Activated T-helper 1 cell treated with anti-CD3 and anti-CD28 coated beads, Interleukin-12 subunit alpha, Interleukin-12 subunit beta, Interleukin-2, Interleukin-4 antibody, amounts not matched to agents 30 ng/mL and 10 ng/mL and 1 ng/mL, durations not matched to agents 14 hours and 24 hours and 36 hours (primary cell): Measurements from ENCODE around the gene OR6N1. TPM values are rescaled to one million over a fixed set of nuclear protein-coding genes. Genes with fewer than 3 reads are reported as not detected.
A peak's percentile ranks its signal among the peaks of the same experiment; 100 is the strongest.

Experiments used
- DNase-seq: peaks from one replicate; pipeline ENCODE4 v3.0.0; 2021; ENCODE audit warnings: low spot score
- H3K27ac Mint-ChIP-seq: one replicate; pipeline ENCODE4 v1.8.0; 2021; ENCODE audit warnings: mild to moderate bottlenecking, mixed read lengths
- H3K27me3 Mint-ChIP-seq: one replicate; pipeline ENCODE4 v1.8.0; 2022; ENCODE audit warnings: mild to moderate bottlenecking, moderate library complexity, mixed read lengths; ENCODE audit not compliant: insufficient read depth
- H3K36me3 Mint-ChIP-seq: one replicate; pipeline ENCODE4 v1.8.0; 2021; ENCODE audit warnings: low read depth, mixed read lengths
- H3K4me1 Mint-ChIP-seq: one replicate; pipeline ENCODE4 v1.8.0; 2021; ENCODE audit warnings: low read depth, mixed read lengths
- H3K4me3 Mint-ChIP-seq: one replicate; pipeline ENCODE4 v1.8.0; 2021; ENCODE audit warnings: mild to moderate bottlenecking, moderate library complexity, mixed read lengths
- H3K9me3 Mint-ChIP-seq: one replicate; pipeline ENCODE4 v1.8.0; 2021; ENCODE audit warnings: mixed read lengths
- intact Hi-C: fragments of 100-400 bp; cut with micrococcal nuclease; formaldehyde crosslinking; loops from one replicate; pipeline ENCODE4 v1.15.1; 2024
- total RNA-seq: library from RNA; stranded (reverse); gene quantifications from 2 replicates; pipeline ENCODE4 v1.2.3, GENCODE V29; 2022

Gene OR6N1
- total RNA-seq, 1 donor from 2014 or later, result not detected

GRCh38 chr1:158803678-158804077 is 31.7 kb upstream of the OR6N1 start:
- no peak for DNase-seq

DNA sequence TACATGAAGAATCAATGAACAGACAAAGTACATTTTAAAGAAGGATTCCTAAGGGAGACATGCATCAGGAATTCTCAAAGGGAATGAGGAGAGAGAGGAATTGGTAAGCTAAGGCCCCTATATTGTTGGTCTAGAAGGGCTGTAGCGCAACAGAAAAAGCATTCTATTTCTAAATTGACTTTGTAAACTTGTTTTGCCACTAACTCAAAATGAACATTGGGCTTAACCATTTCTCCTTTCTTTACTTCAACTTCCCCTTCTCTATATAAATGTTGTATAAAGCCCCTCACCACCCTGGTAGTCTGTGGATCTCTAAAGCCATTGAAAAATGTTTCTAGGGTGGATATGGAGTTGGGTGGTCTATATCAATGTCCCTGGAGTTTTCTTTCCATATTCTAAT is 29.4 kb upstream of the OR6N1 start:
- DNase-seq, result no peak
- Mint-ChIP-seq H3K27me3 (peaks cover 23% of the 10 kb centered on the region), H3K27ac (no peak overlapping the region), H3K36me3 (no peaks in the 10 kb centered on the region), H3K4me3 (no peak overlapping the region), H3K4me1 (peaks cover 13% of the 10 kb centered on the region), H3K9me3 (no peaks in the 10 kb centered on the region)
- intact Hi-C loops, result no loop called here

More at GRCh38 chr1:158803678-158804077, 31.7 kb upstream of the OR6N1 start:
- H3K4me3 Mint-ChIP-seq, result no peak overlapping the region
- no peak overlapping the region for H3K27ac Mint-ChIP-seq
- no peaks in the 10 kb centered on the region for H3K9me3 Mint-ChIP-seq
- intact Hi-C loops, result no loop called here
- H3K27me3 Mint-ChIP-seq, result peaks cover 29% of the 10 kb centered on the region
- no peaks in the 10 kb centered on the region for H3K36me3 Mint-ChIP-seq
- peaks cover 13% of the 10 kb centered on the region for H3K4me1 Mint-ChIP-seq

GRCh38 chr1:158800526-158800925 is 28.5 kb upstream of the OR6N1 start:
- Mint-ChIP-seq H3K36me3 (no peaks in the 10 kb centered on the region), H3K27ac (no peak overlapping the region), H3K27me3 (peaks cover 22% of the 10 kb centered on the region), H3K4me3 (no peak overlapping the region), H3K4me1 (peaks cover 13% of the 10 kb centered on the region), H3K9me3 (no peaks in the 10 kb centered on the region)
- no peak for DNase-seq
- intact Hi-C loops, result no loop called here

DNA sequence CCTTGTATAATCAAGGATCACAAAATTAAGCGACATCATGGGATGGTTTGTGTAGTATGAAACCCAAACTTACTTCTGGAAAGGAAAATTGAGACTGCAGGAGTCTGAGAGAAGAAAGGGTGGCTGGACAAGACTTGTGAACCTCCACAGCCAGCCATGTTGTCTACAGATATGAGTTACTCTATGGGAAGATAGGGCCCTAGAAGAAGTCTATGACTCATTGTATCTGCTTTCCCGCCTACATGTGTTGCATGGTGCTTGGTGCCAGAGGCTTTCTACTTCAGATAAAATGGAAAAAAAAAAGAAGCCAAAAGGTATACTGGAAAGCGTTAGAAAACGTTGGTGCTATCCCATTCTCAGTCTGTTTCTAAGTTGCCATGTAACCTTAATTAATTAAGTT is 27.7 kb upstream of the OR6N1 start:
- no peak for DNase-seq
- H3K4me1 Mint-ChIP-seq, result peaks cover 13% of the 10 kb centered on the region

GRCh38 chr1:158798531-158798930 is 26.5 kb upstream of the OR6N1 start:
- DNase-seq, result no peak
- Mint-ChIP-seq H3K36me3 (no peaks in the 10 kb centered on the region), H3K27ac (no peak overlapping the region), H3K27me3 (peaks cover 21% of the 10 kb centered on the region), H3K4me3 (no peak overlapping the region), H3K9me3 (no peaks in the 10 kb centered on the region), H3K4me1 (peaks cover 13% of the 10 kb centered on the region)
- intact Hi-C loops, result loop anchor here (10.0 kb wide), 1 partner anchor 294 kb away; no protein-coding TSS in a partner anchor

More for the DNA sequence above, 27.7 kb upstream of the OR6N1 start:
- H3K4me3 Mint-ChIP-seq, result no peak overlapping the region
- H3K9me3 Mint-ChIP-seq, result no peaks in the 10 kb centered on the region
- intact Hi-C loops, result loop anchor here (1.0 to 10.0 kb wide), 2 partner anchors 20 to 295 kb away; no protein-coding TSS in a partner anchor
- H3K27ac Mint-ChIP-seq, result no peak overlapping the region
- H3K27me3 Mint-ChIP-seq, result peaks cover 19% of the 10 kb centered on the region
- H3K36me3 Mint-ChIP-seq, result no peaks in the 10 kb centered on the region

DNA sequence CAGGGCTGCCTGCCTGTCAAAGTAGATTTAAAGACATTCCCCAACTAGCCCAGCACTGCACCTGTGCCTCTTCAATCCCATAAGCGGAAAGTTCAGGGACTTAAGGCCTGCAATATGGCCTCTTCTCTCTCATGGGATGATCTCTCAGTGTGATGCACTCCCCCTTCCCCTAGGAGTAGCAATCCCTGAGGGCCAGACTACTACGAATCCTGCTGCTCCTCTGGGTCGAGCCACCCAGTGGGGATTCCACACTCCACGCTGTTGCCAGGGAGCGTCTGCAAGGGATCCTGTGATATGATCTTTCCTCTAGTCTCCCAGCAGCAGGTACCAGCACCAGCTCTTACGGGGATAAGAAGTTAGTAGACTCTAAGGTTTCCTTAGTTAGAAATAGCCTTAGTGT is 22.3 kb upstream of the OR6N1 start:
- Mint-ChIP-seq H3K27me3 (peaks cover 22% of the 10 kb centered on the region), H3K4me3 (no peak overlapping the region)
- no peak for DNase-seq

DNA sequence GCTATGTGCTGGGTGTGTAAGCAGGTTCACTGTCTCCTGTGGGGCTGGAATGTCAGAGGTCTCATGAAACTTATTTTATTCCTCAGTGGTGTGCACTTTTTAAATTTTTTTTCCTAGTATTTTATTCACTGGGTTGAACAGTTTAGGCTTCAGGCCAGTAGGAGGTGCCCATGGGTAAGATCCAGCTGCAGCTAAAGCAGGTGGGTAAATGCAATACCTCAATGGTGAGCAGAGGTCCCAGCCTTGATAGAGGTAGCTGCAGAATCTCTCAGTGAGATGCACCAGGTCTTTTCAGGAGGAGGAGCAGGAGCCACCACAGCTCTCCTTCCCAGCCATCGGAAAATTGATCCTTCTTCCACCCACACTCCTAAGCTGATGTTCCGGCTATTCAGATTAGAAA is 21.6 kb upstream of the OR6N1 start:
- no peak overlapping the region for H3K27ac Mint-ChIP-seq
- H3K36me3 Mint-ChIP-seq, result no peaks in the 10 kb centered on the region
- peaks cover 20% of the 10 kb centered on the region for H3K27me3 Mint-ChIP-seq
- no peak overlapping the region for H3K4me3 Mint-ChIP-seq
- H3K9me3 Mint-ChIP-seq, result no peaks in the 10 kb centered on the region
- peak; percentile 14 for DNase-seq
- H3K4me1 Mint-ChIP-seq, result no peaks in the 10 kb centered on the region
- intact Hi-C loops, result loop anchor here (1.0 to 10.0 kb wide), 4 partner anchors 205 to 590 kb away; no protein-coding TSS in a partner anchor

More for the DNA sequence above, 22.3 kb upstream of the OR6N1 start:
- no peak overlapping the region for H3K27ac Mint-ChIP-seq
- H3K9me3 Mint-ChIP-seq, result no peaks in the 10 kb centered on the region
- no peaks in the 10 kb centered on the region for H3K36me3 Mint-ChIP-seq
- peaks cover 1% of the 10 kb centered on the region for H3K4me1 Mint-ChIP-seq
- intact Hi-C loops, result loop anchor here (10.0 kb wide), 1 partner anchor 289 kb away; no protein-coding TSS in a partner anchor

DNA sequence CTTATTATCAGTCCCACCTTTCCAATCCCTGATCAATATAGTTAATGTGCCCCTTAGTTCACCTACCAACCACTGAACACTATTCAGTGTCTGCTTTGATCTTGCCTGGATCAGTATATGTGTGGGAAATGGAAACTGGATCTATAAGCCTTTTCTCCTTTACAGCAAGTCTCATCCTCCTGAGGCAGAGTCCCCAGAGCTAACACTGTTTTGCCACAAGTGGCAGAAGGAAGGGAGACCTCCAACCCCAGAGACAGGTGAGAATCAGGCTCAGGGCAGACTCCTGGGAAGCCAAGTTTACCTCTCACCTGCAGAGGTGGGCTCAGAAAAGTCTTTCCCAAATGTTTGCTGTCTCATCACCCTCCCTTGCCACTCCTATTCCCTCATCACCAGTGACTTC is 9.1 kb upstream of the OR6N1 start, which contains the start of gene OR6N2:
Gene OR6N2, minus strand, starts transcription at position 101 of the 400 bp plus-strand sequence. CDS start 3,569 bp downstream, outside the sequence.
- DNase-seq, result no peak
- H3K27me3 Mint-ChIP-seq, result peaks cover 6% of the 10 kb centered on the region
- intact Hi-C loops, result no loop called here
- no peaks in the 10 kb centered on the region for H3K9me3 Mint-ChIP-seq
- no peak within 1 kb of the TSS for H3K27ac Mint-ChIP-seq
- H3K36me3 Mint-ChIP-seq, result no peaks in the 10 kb centered on the region
- no peaks in the 10 kb centered on the region for H3K4me1 Mint-ChIP-seq
- no peak within 1 kb of the TSS for H3K4me3 Mint-ChIP-seq

- no peaks in the 10 kb centered on the region for H3K9me3 Mint-ChIP-seq
- H3K27me3 Mint-ChIP-seq, result peaks cover 3% of the 10 kb centered on the region
- H3K4me3 Mint-ChIP-seq, result no peak within 1 kb of the TSS
- no peak for DNase-seq
- H3K4me1 Mint-ChIP-seq, result no peaks in the 10 kb centered on the region
- intact Hi-C loops, result no loop called here
- H3K27ac Mint-ChIP-seq, result no peak within 1 kb of the TSS
- no peaks in the 10 kb centered on the region for H3K36me3 Mint-ChIP-seq
Observed at GRCh38 chr1:158754420-158754819, 17.6 kb downstream of the OR6N1 start, which contains the start of gene OR6K6. OR6K6 (plus strand) TSS chr1:158754720; CDS start chr1:158754888, 168 bp downstream.

DNA sequence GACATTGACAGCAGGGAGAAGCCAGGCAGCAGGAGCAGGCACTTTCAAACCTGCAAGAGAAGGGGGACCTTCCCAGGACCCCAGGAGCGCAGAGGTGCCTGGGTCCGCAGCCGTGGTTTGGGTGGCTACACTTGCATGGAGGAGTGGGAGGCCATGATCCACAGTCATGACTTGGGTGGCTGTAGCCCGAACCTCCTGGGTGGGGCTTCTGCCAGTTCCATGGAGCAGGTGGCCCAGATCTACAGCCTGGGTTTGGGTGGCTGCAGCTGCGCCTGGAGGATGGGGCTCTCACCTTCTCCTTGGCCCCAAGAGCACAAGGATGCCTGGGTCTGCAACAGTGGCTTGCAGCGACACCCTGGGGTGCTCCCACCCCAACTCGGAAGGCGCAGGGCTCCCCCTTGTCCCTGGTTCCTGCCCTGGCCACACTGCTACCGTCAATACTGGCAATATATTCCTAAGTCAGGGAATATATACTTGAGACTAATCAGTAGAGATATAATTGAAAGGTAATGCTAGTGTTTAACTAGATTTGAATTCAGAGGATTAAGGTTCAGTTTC is 19.8 kb downstream of the OR6N1 start:
- H3K27me3 Mint-ChIP-seq, result peaks cover 5% of the 10 kb centered on the region
- no peaks in the 10 kb centered on the region for H3K9me3 Mint-ChIP-seq
- intact Hi-C loops, result no loop called here
- DNase-seq, result no peak
- H3K4me1 Mint-ChIP-seq, result no peaks in the 10 kb centered on the region
- no peak overlapping the region for H3K4me3 Mint-ChIP-seq
- H3K36me3 Mint-ChIP-seq, result no peaks in the 10 kb centered on the region
- no peak overlapping the region for H3K27ac Mint-ChIP-seq

DNA sequence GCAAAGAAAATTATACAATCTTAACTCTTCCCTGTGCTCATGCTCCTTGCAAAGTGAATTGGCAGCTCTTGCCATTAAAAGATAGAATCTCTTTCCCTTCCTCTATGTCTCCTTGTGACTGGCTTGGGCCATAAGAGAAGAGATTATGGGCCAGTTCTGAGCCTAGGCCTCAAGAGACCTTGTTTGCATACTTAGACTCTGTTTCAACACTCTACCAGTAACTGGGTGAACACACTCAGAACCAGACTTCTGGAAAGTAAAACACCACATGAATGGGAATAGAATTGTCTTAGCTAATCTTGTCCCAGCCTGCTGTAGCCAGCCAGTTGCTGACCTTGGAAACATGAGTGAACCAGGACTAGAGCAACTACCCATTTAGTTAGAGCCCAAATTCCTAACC is 36.1 kb downstream of the OR6N1 start:
- no peak overlapping the region for H3K4me3 Mint-ChIP-seq
- DNase-seq, result no peak
- H3K36me3 Mint-ChIP-seq, result no peaks in the 10 kb centered on the region
- no peak overlapping the region for H3K27ac Mint-ChIP-seq
- H3K4me1 Mint-ChIP-seq, result no peaks in the 10 kb centered on the region
- intact Hi-C loops, result no loop called here
- H3K9me3 Mint-ChIP-seq, result no peaks in the 10 kb centered on the region
- peaks cover 14% of the 10 kb centered on the region for H3K27me3 Mint-ChIP-seq

GRCh38 chr1:158732524-158732923 is 39.5 kb downstream of the OR6N1 start:
- intact Hi-C loops, result no loop called here
- H3K4me3 Mint-ChIP-seq, result no peak overlapping the region

GRCh38 chr1:158731707-158732106 is 40.3 kb downstream of the OR6N1 start:
- Mint-ChIP-seq H3K27me3 (peaks cover 17% of the 10 kb centered on the region), H3K27ac (no peak overlapping the region), H3K4me3 (no peak overlapping the region), H3K36me3 (no peaks in the 10 kb centered on the region), H3K9me3 (no peaks in the 10 kb centered on the region), H3K4me1 (no peaks in the 10 kb centered on the region)
- intact Hi-C loops, result no loop called here
- no peak for DNase-seq

More at GRCh38 chr1:158732524-158732923, 39.5 kb downstream of the OR6N1 start:
- DNase-seq, result no peak
- H3K36me3 Mint-ChIP-seq, result no peaks in the 10 kb centered on the region
- peaks cover 17% of the 10 kb centered on the region for H3K27me3 Mint-ChIP-seq
- H3K4me1 Mint-ChIP-seq, result no peaks in the 10 kb centered on the region
- no peaks in the 10 kb centered on the region for H3K9me3 Mint-ChIP-seq
- no peak overlapping the region for H3K27ac Mint-ChIP-seq
